Adipocyte (in vitro differentiated cells): ENCODE results near the gene SLC25A13.

ENCODE experiments used
- DNase-seq: peaks from one replicate; pipeline ENCODE4 v3.0.0-alpha.2; 2015; ENCODE audit warnings: low read depth
- H3K27me3 ChIP-seq: replicated peaks from 2 replicates; pipeline ENCODE4 v1.7.0; 2013; ENCODE audit warnings: mild to moderate bottlenecking, low read length, moderate library complexity; ENCODE audit not compliant: control insufficient read depth, insufficient read depth
- H3K36me3 ChIP-seq: 2 replicates; pipeline ENCODE4 v1.7.0; 2013; ENCODE audit warnings: low read length, mild to moderate bottlenecking, moderate library complexity; ENCODE audit not compliant: control insufficient read depth, insufficient read depth, severe bottlenecking
- H3K4me1 ChIP-seq: 2 replicates; pipeline ENCODE4 v1.7.0; 2013; ENCODE audit warnings: mild to moderate bottlenecking, low read length, moderate library complexity; ENCODE audit not compliant: control insufficient read depth, insufficient read depth
- H3K4me3 ChIP-seq: 2 replicates; pipeline ENCODE4 v1.7.0; 2013; ENCODE audit warnings: mild to moderate bottlenecking, low read length, moderate library complexity
- H3K9ac ChIP-seq: 2 replicates; pipeline ENCODE4 v1.7.0; 2013; ENCODE audit warnings: mild to moderate bottlenecking, low read length, moderate library complexity
- H3K9me3 ChIP-seq: 2 replicates; pipeline ENCODE4 v1.7.0; 2013; ENCODE audit warnings: mild to moderate bottlenecking, low read length, moderate library complexity; ENCODE audit not compliant: control insufficient read depth

Gene SLC25A13

DNA sequence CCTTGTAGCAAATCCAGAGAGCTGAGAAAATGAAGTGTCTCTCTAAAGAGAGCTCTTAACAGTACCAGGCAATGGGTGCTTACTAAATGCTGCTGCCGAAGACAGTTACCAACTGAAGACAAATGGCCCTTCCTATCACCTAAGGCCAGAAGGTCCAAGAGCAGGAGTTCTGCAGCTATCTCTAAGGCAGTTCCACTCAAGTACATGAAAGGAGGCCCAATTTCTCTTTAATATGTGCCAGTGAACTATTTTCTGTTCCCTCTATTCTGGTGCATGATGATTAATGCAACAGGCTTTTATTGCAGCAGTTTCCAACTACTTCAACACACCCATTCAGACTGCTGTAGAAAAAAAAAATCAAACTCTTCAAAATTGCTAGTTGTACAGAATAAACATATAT, 122.5 kb downstream of the SLC25A13 start:
- Histone ChIP-seq H3K27me3 (no peaks in the 10 kb centered on the region), H3K4me3 (no peak overlapping the region), H3K36me3 (peaks cover 5% of the 10 kb centered on the region), H3K9me3 (no peaks in the 10 kb centered on the region), H3K4me1 (peaks cover 18% of the 10 kb centered on the region), H3K9ac (no peak overlapping the region)
- DNase-seq = peak; percentile 56

DNA sequence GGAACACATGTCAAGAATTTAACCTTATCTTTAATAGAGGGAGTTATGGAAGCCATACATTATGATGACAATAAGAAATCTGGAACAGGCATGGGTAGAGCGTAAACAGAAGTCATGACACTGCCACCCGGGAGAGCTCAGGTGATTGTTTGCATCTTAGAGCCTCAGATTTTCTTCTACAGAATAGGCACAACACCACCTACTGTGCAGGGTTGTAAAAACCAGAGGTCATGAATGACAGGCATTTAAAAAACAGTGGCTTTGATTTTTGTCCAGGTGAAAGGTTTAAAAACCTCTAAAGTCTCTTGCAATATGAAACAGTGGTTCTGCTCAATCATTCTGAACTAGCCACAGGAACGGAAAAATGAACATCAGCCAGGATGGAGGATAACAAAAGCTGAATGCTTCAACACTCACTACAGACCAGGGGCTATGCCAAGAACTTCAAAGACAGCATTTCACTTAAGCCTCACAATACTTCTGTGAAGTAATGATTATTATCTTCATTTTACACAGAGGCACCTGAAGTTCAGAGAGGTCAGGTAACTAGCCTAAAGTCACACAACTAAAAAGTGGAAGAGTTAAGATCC, 123.8 kb downstream of the SLC25A13 start:
- Histone ChIP-seq H3K36me3 (peaks cover 5% of the 10 kb centered on the region), H3K27me3 (no peaks in the 10 kb centered on the region), H3K4me3 (no peak overlapping the region), H3K9ac (no peak overlapping the region), H3K4me1 (peaks cover 18% of the 10 kb centered on the region), H3K9me3 (no peaks in the 10 kb centered on the region)
- DNase-seq = no peak

DNA sequence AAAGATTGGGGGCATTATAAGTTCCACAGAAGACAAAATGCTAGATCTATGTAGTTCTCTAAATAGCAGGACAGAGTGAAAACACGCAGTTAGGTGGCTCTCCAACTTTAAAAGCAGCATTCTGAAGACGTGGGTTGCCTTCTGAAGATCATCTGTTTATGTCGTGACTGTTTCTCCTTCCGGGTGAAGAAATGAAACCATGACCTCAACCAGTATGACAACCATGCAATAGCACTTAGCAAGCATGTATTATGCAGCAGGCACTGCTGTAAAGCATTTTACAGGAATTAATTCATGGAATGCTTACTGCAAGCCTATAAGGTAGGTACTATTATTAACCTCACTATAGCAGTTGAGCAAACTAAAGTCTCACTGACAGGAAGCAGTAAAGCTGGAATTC, 125.2 kb downstream of the SLC25A13 start:
- DNase-seq = no peak
- H3K36me3 ChIP-seq = peaks cover 12% of the 10 kb centered on the region
- H3K4me1 ChIP-seq = peaks cover 18% of the 10 kb centered on the region
- no peak overlapping the region for H3K4me3 ChIP-seq
- no peaks in the 10 kb centered on the region for H3K27me3 ChIP-seq
- no peaks in the 10 kb centered on the region for H3K9me3 ChIP-seq
- no peak overlapping the region for H3K9ac ChIP-seq

DNA sequence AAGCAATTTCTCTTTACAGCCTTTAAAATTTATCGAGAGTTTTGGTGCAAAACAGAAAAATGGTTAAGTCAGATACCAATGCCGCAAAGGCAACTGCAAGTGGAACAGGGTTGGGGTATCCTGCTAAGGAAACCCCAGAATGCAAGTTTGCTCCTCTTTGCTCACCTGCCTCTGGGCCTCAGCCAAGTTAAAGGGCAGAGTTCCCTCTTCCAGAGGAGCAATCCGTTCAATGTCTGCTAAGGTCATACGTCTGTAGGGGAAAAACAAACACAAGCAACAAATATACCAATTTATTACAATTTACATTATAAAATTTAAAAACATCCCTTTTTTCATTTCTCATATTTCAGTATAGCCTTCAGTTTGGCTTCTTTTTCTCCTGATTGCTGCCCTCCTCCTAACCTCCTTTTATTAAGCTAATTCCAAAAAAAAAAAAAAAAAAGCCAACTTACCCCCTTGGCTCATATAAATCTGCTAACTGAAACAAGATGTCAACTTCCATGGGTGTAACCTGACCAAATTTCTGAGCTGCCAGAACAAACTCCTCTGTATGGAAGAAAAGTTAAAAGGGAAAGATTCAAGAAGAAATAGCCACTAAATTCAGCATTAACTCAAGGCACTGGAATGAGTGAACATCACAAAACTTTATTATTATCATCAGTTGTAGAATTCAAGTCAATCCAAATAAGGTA, 132.6 kb downstream of the SLC25A13 start:
- Histone ChIP-seq H3K36me3 (peaks cover 36% of the 10 kb centered on the region), H3K4me3 (peak overlapping the region; percentile 65), H3K9me3 (no peaks in the 10 kb centered on the region), H3K27me3 (no peaks in the 10 kb centered on the region), H3K9ac (peak overlapping the region; percentile 53), H3K4me1 (peaks cover 23% of the 10 kb centered on the region)
- DNase-seq = peak; percentile 55

DNA sequence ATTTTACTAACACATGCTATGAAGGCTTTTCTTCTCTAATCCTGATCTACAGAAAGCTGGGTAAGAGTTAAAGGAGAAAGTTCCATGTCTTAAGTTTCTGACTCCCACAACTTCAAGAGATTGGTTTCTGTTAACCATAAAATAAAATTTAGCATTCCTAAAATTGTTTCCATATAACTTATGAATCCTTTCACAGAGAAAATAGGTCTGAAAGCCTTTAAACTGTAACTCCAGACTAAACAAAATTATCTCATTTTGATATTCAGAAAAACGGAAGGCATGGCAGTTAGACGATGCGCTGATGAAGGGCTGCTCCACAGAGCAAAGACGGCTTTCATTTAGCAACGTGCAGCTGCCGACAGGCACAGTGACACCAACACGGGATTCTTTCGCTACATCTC, 133.3 kb downstream of the SLC25A13 start:
- Histone ChIP-seq H3K9me3 (no peaks in the 10 kb centered on the region), H3K4me1 (peaks cover 23% of the 10 kb centered on the region), H3K4me3 (peak overlapping the region; percentile 65), H3K9ac (peak overlapping the region; percentile 53), H3K27me3 (no peaks in the 10 kb centered on the region), H3K36me3 (peaks cover 43% of the 10 kb centered on the region)
- DNase-seq = peak; percentile 55

DNA sequence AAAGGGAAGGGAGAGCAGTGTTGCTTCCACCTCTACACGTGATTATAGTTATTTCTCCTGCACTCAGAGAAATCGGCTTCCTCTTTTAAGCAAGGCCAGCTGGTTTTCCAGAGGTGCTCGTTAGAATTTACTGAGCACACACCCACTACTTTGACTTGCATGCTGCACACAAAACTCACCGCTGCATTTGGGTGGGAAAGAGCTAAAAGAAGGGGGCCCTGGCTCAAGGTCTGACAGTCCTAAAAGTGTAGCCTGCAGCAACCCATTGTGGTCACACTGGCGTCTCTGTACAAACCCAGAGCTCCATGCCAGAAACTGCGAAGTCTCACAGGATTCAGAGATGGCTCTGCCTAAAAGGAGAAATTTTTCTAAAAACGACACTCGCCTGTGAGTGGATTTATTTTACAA, 133.7 kb downstream of the SLC25A13 start:
- DNase-seq = peak; percentile 52
- H3K9me3 ChIP-seq = no peaks in the 10 kb centered on the region
- peak overlapping the region; percentile 53 for H3K9ac ChIP-seq
- H3K36me3 ChIP-seq = peaks cover 47% of the 10 kb centered on the region
- no peaks in the 10 kb centered on the region for H3K27me3 ChIP-seq
- H3K4me3 ChIP-seq = peak overlapping the region; percentile 65
- peaks cover 23% of the 10 kb centered on the region for H3K4me1 ChIP-seq

DNA sequence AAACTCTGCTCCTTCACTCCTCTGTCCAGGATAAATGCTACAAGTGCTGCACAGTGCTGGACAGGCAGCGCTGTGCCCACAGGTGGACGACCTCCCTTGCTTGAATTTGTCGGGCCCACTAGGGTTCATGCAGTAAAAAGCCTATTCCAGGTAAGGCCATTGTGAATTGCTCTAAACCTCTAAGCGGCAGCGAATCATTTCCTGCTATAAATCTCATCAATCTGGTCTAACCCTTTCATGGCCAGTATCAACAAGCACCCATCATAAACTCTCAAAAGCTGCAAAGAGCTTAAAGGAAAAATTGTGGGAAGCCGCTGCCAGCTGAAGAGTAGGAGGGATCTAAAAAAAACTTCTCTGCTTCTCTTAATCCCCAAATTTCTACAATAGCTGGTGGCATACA, 134.2 kb downstream of the SLC25A13 start:
- Histone ChIP-seq H3K4me3 (peak overlapping the region; percentile 65), H3K4me1 (peaks cover 23% of the 10 kb centered on the region), H3K27me3 (no peaks in the 10 kb centered on the region), H3K9me3 (no peaks in the 10 kb centered on the region), H3K36me3 (peaks cover 48% of the 10 kb centered on the region), H3K9ac (peak overlapping the region; percentile 53)
- DNase-seq = no peak

DNA sequence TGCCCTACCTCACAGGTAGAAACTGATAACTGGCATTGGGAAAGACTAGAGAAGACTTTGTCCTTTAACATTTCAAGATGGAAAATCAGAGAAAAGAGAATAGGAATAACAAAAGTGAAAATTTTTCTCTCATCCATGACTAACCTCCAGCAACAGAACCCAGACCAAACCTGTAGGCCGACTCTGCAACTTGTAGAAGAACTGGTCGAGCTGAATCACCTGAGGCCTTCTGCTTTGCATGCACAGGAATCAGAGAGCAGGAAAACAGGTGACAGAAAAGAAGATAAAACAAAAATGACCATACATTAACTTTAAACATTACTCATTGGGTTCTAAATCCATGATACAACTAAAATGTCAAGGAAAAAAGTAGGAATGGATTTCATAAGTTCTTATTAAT, 137.1 kb downstream of the SLC25A13 start:
- Histone ChIP-seq H3K4me1 (peaks cover 27% of the 10 kb centered on the region), H3K4me3 (no peak overlapping the region), H3K27me3 (no peaks in the 10 kb centered on the region), H3K36me3 (peaks cover 41% of the 10 kb centered on the region), H3K9ac (no peak overlapping the region), H3K9me3 (no peaks in the 10 kb centered on the region)
- no peak for DNase-seq

DNA sequence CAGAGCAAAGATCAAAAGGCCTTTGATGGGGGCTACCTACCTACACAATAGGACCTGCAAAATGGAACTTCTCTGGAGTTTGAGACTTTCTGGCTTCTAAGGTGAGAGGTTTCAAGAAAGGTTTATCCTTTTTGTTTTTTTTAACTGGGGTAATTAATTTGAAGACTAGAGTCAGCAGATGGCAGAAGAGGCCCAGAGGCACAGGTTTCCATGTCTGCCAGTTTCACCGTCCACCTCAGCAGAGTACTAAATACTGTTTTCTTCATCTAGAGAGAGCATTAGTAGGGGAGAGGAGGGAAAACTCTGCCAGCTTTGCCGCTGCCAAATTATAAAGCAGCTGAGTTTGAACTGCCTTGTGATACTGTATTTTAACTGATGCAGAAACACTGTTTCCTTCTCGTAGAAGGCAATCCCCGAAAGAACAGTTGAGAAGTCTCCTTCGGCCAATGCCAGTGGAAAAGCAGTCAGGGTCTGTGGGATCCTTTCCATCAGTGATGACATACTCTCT, 138.7 kb downstream of the SLC25A13 start:
- Histone ChIP-seq H3K27me3 (no peaks in the 10 kb centered on the region), H3K4me1 (peaks cover 22% of the 10 kb centered on the region), H3K9ac (no peak overlapping the region), H3K9me3 (no peaks in the 10 kb centered on the region), H3K4me3 (no peak overlapping the region), H3K36me3 (peaks cover 38% of the 10 kb centered on the region)
- no peak for DNase-seq

DNA sequence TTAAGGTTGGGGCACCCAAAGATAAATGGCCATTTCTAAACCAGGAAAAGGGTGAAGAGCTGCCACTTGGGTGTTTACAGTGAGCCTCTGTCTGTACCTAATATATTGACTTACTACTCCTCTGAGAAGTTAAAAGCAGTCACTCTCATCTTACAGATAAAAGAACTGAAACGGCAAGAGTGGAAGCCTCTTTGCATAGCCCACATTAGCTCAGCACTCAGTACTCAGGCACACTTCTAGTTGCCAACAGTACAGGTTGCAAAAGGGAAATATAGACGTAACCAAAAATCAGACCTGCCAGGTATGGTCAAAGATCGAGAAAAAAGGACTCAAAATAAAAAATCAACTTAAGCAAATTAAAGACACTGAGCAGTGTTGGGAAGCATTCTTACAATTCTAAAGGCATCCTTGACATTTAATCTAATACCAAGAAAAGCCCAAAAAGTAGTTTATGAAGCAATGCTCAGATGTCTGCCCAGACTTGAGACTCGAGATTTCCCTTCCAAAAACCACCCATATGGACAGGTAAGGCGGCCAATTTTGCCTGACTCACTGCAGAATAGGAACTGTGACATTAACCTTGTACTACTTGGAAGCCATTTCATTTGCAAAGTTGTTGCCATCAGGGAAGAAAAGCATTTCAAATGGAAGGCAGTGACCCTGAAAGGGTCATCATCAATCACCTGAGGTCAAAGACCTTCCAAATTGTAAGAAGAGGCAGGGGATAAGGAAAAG, 139.3 kb downstream of the SLC25A13 start:
- Histone ChIP-seq H3K4me1 (peaks cover 16% of the 10 kb centered on the region), H3K9me3 (no peaks in the 10 kb centered on the region), H3K36me3 (peaks cover 41% of the 10 kb centered on the region), H3K9ac (no peak overlapping the region), H3K27me3 (no peaks in the 10 kb centered on the region), H3K4me3 (no peak overlapping the region)
- no peak for DNase-seq

DNA sequence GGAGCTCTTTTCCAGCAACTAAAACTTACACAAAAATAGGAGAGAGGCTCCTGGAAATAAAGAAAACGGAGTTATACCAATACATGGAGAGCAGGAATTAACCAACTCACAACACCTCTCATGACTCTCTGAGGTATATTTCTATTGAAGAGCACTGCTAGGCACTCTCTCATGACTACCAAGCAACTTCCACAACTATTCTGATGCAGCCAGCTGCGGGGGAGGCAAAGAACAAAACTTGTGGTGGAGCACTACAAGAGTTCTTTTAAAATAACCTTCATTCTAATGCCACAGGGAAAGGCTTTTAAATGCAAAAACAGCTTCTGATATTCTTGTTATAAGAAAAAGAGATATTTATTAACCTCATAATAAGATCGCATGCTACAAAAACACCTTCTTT, 140.7 kb downstream of the SLC25A13 start:
- no peaks in the 10 kb centered on the region for H3K9me3 ChIP-seq
- peaks cover 12% of the 10 kb centered on the region for H3K4me1 ChIP-seq
- no peaks in the 10 kb centered on the region for H3K27me3 ChIP-seq
- no peak overlapping the region for H3K4me3 ChIP-seq
- H3K36me3 ChIP-seq = peaks cover 47% of the 10 kb centered on the region
- no peak for DNase-seq
- no peak overlapping the region for H3K9ac ChIP-seq
